ENCODE data around the gene HOMER1.

DNA sequence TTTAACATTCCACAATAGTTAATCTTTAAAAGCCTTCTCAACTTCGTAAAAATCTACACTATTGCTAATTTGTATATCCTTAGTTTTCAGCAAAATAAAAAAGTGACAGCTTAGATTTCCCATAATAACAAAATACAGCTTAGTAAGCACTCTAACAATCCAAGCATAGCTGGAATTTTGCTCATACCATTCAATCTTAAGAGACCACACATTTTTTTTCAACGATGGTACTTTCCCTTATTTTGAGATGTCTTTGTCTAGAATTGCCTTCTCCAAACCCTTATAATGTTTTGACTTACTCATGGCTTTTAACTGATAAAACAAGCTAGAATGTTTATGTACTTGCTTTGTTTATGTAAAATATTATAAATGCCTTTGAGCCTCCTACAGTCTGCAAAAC lies 65.6 kb downstream of the HOMER1 start:
- TF ChIP-seq, protein P1, sequence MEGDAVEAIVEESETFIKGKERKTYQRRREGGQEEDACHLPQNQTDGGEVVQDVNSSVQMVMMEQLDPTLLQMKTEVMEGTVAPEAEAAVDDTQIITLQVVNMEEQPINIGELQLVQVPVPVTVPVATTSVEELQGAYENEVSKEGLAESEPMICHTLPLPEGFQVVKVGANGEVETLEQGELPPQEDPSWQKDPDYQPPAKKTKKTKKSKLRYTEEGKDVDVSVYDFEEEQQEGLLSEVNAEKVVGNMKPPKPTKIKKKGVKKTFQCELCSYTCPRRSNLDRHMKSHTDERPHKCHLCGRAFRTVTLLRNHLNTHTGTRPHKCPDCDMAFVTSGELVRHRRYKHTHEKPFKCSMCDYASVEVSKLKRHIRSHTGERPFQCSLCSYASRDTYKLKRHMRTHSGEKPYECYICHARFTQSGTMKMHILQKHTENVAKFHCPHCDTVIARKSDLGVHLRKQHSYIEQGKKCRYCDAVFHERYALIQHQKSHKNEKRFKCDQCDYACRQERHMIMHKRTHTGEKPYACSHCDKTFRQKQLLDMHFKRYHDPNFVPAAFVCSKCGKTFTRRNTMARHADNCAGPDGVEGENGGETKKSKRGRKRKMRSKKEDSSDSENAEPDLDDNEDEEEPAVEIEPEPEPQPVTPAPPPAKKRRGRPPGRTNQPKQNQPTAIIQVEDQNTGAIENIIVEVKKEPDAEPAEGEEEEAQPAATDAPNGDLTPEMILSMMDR (conservative IDR thresholded peaks at IDR 0.05; ENCODE audit: low read length): no peak
- TF ChIP-seq EZH2phosphoT487 (IDR thresholded peaks at IDR 0.05; ENCODE audit: borderline replicate concordance, low read depth, low read length): no peak

Data from OCI-LY7 (cell line).